HG03097 (cell line): Measurements from ENCODE around the gene EHF.

Experiments
- ATAC-seq: cut with Tn5 transposase; IDR thresholded peaks from one replicate; pipeline ENCODE4 v1.9.1; 2021; ENCODE audit not compliant: unreplicated experiment, low FRiP score

Gene EHF

DNA sequence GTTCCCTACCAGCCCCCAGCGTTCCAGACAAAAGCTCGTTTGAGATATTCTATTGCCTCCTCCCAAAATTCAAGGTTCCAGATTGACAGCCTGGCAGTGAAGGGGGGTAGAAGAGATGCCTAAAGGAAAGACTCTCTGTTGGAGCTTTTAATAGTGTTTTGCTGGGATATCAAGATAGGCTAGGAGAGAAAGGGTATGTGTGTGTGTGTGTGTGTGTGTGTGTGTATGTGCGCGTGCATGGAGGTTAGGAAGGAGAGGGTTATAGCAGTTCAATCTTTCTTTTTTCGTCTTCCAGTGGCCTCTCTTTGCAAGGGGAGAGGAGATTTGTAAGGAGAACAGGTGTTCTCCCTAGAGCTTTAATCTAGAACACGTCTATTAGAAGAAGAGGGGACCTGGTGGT is 22.0 kb downstream of the EHF start:
- ATAC-seq = no peak

DNA sequence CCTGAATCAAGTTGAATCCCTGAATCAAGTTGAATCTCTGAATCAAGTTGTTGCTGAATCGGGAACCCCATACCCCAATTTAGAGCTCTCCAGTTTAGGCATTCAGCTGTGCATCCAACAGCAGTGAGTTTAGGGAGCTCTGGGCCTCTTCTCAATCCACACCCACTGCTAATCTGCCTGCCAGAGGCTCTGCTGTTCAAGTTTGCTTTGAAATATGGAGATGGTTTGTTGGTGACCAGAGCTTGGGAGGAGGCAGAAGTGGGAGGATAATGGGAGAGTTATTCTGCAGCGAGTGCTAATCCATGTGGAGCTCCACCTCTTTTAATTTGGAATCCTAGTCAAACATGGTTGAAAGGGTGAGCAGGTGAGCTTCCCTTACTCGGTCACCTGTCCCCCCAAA is 22.4 kb downstream of the EHF start:
- no peak for ATAC-seq

DNA sequence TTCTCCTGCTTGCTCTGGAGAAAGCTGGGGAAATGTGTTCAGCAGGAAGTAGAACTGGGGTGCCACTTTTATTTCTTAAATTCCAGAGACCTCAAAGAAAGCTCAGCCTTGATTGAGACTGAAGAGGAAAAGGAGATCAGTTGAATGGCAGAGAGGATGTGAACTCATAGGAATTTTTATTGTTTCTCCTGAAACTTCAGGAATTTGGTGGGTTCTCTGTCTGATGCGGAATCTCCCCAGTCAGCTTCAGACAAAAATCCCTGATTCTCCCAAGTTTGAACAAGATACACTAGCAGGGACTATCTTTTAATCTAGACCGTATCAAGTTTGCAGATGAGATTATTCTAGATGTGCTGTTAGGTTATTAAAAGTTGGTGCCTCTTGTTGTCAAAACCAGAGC is 23.0 kb downstream of the EHF start:
- no peak for ATAC-seq

DNA sequence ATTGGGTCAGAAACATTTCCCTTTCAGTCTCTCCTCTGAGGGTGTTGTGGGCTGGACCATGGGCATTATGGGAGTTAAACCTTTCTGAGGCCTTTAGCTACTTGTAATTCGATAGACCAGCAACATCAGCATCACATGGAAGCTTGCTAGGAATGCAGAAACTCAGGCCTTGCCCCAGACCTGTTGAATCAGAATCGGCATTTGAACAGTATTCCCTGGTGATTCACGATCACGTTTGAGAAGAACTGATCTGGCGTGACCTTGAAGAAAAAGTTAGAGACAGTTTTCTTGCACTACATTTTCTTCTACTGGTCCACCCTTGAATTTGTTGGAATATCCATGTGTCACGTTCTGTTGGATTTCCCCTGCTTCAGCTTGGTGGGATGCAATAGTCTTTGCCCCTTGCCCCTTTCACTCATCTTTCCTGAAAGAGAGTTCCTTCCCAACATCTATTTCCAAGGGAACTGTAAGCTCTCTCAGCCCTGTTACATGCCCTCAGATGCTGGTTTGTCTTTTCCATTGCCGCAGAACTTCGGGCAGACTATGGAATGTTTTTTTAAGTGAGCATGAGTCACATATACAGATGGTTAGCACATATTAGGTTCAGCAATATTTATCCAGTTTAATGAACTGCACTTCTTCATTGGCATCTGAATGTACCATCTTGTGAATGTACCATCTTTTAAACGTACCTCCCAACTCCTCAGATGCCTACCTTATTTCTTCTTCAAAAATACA is 23.9 kb downstream of the EHF start:
- no peak for ATAC-seq

DNA sequence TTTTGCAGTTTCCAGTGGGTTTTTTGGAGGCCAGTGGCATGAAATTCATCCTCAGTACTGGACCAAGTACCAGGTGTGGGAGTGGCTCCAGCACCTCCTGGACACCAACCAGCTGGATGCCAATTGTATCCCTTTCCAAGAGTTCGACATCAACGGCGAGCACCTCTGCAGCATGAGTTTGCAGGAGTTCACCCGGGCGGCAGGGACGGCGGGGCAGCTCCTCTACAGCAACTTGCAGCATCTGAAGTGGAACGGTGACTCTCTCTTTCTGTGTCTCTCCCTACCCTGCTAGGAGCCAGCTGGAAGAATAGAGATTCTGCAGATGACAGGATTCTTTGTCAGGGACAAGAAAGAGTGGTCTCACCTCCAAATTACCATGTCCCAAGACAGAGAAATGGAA is 25.5 kb downstream of the EHF start:
- no peak for ATAC-seq

DNA sequence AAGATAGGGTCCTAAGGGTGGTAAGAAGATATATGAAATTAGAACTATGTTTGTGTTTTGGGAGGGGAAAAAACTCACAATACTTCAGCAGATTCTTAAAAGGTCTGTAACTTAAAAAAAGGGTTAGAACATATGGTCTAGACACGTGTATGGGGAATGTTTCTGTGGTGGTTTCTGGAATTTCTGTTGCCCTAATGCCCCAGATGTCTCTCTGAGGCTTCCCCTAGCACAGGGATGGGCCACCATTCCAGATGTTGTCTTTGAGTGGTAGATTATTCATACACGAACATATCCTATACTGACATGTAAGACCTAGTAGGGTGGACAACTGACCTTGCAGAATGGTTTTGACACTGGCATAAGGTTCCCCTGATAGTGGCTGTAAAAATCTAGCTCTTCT is 26.2 kb downstream of the EHF start:
- ATAC-seq = no peak

DNA sequence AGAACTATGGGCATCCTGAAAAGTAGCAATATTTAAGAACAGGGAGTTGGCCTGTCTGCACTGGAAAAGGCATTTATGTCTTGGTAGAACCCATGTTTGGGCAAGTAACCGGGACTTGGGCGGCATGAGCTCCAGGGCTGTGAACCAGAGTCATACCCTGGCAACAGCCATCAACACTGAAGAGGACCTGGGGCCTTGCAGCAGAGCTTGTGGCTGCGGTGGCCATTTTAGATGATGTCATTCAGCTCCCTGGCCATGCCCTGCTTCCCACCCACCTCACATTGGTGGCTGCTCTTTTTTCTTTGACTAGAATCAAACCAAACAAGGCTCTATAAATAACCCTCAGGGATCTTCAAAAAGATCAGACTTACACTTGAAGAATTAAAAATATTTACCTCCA is 26.6 kb downstream of the EHF start:
- ATAC-seq = no peak

DNA sequence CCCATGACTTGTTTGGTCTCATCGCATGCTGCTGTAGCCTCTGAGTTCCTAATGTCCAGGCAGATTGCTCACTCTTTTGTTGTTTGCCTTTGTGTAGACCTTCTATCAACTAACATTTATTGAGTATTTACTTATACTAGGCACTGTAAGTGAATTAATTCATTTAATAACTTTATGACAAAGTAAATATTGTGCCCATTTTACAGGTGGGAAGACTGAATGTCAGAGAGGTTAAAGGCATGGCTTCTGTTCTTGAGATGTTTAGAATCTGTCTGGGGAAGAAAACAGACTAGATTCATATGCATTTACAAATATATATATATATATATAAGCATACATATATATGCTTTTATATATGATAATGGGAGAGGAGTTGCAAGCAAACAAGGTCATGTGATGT is 27.1 kb downstream of the EHF start:
- ATAC-seq = no peak

DNA sequence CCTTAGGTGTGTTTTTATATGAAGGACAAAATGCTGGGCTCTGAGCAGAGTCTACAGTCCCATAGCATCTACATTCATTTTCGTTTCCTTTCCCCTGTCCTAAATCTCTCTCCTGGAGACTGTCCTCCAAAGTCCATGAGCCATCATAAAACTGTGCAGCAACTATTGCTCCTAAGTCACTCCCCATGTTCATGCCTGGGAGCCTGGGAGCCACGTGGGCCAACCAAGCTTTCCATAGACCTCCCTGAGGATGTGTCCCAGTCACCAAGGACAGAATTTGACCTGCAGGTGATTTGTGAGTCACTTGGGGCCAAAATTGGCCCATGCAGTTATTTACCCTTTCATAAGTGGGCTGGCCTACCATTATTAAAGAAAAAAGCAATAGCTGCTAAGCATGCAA is 28.7 kb downstream of the EHF start:
- no peak for ATAC-seq

DNA sequence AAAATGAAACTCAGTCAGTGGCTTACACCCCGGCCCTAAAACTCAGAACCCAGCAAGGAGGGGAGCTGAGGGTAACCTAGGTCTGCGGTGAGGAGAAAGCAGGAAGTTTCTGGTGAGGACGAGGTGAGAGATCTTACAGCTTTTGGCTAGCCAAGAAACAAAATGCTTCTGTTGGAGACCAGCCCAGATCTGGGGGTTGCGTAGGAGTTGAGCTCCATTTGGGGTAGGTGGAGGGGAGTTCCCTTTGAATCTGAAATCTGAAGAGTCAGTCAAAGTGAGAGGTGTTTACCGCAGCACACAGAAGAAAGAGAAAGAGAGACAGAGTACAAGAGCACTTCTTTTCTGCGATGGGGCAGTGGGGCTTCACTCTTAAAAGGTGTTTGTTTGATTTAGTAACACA is 29.6 kb downstream of the EHF start:
- peak; percentile 89 for ATAC-seq

DNA sequence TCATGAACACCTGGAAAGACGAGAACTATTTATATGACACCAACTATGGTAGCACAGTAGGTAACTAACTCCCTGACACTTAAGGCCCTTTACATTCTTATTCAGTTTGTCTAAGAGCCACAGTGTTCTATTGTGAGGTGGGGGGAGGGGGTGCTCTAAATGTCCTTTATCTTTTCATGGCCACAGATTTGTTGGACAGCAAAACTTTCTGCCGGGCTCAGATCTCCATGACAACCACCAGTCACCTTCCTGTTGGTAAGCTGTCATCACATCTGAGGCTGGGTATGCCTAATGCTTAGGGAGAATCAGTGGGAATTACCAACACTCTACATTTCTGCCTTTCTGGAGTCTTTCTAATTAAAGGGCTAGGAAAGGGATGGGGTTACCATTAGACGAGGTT is 30.7 kb downstream of the EHF start:
- ATAC-seq = no peak

DNA sequence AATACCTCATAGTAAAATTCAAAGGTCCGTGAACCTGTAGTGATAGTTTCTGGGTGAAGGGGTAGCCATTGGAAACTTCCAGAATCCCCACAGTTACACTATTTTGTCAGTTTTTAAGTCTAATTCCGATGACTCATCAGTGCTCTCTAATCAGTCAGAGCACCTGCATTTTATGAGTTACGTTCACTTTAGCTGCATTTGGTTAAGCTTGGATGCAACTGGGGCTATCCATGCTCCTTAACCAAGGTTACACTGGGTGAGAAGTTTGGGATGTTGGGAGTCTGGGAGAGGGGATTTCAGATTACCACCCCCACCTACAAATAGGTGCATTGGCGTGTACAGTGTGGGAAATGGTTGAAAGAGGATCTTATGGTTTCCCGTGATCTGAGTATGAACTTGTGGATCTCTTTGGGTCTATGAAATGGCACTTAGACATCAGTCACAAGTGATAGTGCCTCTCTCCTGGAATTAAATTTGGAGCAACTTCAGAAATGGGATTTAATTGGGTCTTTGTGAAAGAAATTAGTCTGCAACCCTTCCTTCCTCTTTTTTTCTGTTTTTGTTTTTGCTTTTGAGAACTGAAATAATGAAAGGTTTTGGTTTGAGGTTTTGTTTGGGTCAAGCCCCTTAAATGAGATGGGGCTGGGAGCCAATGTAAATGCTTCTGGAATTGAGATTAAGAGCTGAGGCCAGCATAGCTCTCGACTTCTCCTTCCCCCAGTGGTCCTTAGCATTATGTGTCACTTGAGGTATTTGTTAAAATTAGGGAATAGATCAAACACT is 31.5 kb downstream of the EHF start:
- ATAC-seq = no peak

DNA sequence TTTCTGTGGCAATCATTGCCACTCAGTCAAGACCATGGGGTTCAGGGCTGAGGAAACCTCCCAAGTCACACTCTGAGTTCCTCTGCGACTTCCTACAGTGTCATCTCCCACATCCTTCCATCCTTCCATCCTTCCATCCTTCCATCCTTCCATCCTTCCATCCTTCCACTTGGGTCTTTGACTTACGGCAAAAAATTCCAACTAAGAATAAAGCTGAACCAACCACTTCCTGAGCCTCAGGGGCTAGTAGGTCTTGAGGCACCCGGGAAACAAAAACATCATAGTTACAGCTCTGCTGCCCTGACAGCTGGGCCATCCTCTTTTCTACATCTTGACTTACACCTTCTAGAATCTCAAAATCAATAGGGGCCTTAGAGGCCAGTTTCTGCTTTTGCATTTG is 32.1 kb downstream of the EHF start:
- ATAC-seq = no peak

DNA sequence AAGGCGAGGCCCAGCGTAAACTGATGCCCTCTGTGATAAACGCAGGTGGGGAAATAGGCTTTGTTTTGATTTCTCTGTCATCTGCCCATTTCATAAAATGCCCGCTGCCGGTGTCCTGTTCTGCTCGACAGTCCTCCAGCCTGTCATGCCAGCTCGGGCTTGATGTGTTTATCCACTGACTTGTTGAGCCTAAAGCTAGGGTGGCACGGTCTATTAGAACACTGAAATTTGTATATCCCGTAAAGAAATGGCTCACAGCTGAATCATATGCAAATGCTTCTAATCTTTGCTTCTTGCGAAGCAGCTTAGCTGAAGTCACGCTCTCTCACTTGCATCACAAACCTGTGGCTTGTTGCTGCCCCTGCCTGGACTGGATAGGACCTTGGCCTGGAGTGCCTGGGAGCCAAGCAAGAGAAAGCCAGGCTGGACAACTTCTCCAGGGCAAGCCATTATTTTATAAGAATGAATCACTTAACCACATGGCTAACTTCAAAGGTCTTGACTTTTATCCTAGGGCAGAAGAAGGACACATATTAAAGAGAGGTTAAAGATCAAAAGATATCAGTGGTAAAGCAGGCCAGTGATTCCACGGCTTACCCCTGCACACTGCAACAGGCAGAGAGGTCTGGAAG is 33.1 kb downstream of the EHF start:
- no peak for ATAC-seq

DNA sequence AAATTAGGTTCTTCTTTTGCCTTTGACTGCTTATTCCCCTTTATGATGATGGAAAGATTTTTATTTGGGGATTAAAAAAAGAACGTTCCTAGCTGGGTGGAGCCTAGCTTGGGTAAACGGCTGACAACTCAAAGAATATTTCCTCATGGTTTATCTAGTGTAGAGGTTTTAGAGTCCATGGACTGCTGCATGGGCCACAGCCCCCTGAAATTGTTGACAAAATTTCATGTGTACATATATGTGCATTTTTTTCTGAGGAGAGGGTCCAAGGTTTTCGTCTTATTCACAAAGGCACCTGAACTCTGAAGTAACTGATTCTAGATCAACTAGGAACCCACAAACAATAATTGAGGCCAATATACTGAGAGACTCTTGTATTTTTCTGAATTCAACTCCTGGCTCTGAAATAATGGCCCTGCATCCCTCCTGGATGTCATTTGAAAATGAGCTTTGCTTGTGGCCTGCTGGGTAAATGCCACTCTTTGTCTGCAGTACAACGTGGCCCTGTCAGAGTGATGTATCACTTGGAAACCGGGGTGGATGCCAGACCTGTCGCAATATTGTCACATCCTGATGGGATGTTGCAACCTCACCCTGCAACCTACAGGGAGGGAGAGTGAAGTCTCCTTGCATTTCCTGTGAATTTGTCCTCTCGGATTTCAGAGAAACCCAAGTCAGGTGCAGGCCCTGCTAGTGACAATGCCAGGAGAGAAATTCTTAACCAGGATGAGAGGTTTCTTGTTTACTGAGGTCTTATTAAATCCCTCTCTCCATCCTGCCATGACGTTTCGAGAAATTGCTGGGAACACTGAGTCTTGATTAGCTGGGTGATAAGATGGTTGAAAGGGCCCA is 33.8 kb downstream of the EHF start:
- no peak for ATAC-seq

DNA sequence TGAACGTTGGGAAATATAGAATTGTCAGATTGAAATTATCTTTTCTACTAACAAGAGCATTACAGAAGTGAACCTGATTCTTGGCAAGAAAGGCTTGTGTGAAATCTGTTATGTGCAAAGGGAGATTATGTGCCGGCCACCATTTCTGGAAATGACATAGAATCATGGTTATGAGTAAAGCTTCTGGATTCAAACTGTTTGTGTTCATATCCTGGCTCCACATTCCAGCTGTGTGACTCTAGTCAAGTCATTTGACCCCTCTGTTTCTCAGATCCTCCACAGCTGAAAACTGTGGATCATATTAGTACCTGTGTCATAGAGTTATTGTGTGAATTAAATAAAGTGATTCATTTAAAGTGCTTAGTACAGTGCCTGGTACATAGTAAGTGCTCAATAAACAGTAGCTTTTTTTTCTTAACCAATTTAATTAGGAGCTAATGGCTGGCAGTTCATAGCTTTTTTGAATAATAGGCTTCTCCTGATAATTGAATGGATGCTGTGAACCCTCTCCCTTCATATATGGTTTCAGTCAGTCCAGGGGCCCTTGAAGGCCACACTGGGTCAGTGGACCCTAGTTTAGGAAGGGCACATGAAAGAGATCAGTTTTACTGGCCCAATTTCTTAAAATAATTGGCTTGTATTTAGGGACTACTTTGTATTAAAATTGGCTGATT is 34.6 kb downstream of the EHF start:
- no peak for ATAC-seq

DNA sequence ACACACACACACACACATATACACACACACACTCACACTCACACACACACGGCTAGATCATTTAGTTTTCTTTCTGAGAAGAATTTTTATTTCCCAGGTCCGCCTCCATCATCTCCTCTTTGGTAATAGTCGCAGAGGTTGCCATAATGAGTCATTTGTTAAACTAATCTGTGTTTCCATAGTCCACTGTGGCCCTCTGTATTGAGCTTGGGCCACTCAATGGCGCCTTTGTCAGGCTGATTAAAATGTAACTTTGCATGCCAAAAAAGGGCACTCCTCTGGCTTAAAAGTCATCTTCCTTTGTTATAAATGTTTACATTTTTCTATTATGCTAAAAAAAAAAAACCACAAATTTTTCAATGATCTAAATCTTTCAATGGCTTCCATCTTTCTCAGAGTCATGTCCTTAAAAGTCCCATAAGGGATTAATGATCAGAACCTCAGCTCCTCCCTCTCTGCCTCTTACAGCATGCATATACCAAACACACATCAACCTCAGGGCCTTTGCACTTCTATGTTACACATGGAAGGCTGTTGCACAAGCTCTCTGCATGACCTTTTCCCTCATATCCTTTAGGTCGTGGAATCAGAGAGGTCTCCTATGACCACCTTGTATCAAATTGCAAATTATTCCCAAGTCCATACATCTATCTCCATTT is 35.3 kb downstream of the EHF start:
- ATAC-seq = no peak

DNA sequence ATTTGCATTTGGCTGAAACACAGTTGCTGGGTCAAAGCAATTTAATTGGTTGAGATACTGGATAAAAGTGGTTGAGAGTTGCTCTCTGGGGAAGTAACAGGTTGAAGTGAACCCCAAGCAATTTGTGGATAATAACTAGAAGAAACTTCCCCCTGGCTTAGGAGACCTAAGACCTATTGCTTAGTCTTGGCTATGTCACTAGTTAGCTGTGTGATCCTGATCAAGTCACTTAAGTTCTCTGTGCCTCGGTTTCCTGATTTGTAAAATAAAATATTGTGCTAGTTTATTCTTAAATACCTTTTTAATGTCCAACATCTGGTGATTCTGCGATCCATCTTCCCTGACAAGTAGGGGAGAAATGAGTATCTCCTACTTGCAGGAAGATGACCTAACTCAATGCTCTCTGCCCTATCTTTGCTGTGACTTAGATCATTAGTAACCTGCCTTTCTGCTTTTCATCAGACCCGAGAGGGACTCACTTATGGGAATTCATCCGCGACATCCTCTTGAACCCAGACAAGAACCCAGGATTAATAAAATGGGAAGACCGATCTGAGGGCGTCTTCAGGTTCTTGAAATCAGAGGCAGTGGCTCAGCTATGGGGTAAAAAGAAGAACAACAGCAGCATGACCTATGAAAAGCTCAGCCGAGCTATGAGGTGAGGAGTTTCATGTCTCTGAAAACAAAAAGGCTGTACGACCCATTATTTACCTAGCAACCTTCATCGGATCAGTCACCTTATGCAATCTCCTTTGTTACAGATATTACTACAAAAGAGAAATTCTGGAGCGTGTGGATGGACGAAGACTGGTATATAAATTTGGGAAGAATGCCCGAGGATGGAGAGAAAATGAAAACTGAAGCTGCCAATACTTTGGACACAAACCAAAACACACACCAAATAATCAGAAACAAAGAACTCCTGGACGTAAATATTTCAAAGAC is 37.5 kb downstream of the EHF start:
- ATAC-seq = no peak
